BE2C (cell line): ENCODE measurements around the gene PDIA5.

Source experiments
- DNase-seq: peaks from one replicate; pipeline ENCODE4 v3.0.0-alpha.2; 2020
- H3K27me3 ChIP-seq: fragments of 250-450 bp; sonication (Bioruptor Pico); 2 replicates; pipeline ENCODE4 v1.5.1; 2020; ENCODE audit warnings: mild to moderate bottlenecking
- H3K36me3 ChIP-seq: fragments of 250-450 bp; sonication (Bioruptor Pico); 2 replicates; pipeline ENCODE4 v1.5.1; 2020; ENCODE audit warnings: mild to moderate bottlenecking
- H3K4me1 ChIP-seq: fragments of 250-450 bp; sonication (Bioruptor Pico); 2 replicates; pipeline ENCODE4 v1.5.1; 2020
- H3K4me3 ChIP-seq: 2 replicates; pipeline ENCODE4 v1.5.1; 2011; ENCODE audit warnings: low read depth, low read length
- H3K9me3 ChIP-seq: fragments of 250-450 bp; sonication (Bioruptor Pico); 2 replicates; pipeline ENCODE4 v1.5.1; 2020
- CTCF ChIP-seq: IDR thresholded peaks from 2 replicates; pipeline ENCODE4 v1.5.1; 2012; ENCODE audit warnings: mild to moderate bottlenecking, low read depth, low read length

PDIA5 gene

GRCh38 chr3:123063034-123063433, 3.8 kb upstream of the PDIA5 start:
- no peak for TF ChIP-seq CTCF
- no peaks in the 10 kb centered on the region; the same call in 1 of the 2 replicates for H3K4me1 ChIP-seq
- no peaks in the 10 kb centered on the region for H3K27me3 ChIP-seq
- H3K36me3 ChIP-seq, result no peaks in the 10 kb centered on the region
- H3K9me3 ChIP-seq, result no peaks in the 10 kb centered on the region
- no peak overlapping the region for H3K4me3 ChIP-seq
- no peak for DNase-seq

- Histone ChIP-seq H3K4me3 (no peak overlapping the region), H3K36me3 (no peaks in the 10 kb centered on the region), H3K27me3 (no peaks in the 10 kb centered on the region), H3K4me1 (peaks cover 7% of the 10 kb centered on the region), H3K9me3 (no peaks in the 10 kb centered on the region)
- no peak for TF ChIP-seq CTCF
- no peak for DNase-seq
Measured at GRCh38 chr3:123064506-123064905, 2.3 kb upstream of the PDIA5 start.

- Histone ChIP-seq H3K4me1 (peaks cover 7% of the 10 kb centered on the region), H3K36me3 (no peaks in the 10 kb centered on the region), H3K9me3 (no peaks in the 10 kb centered on the region), H3K4me3 (no peak overlapping the region), H3K27me3 (no peaks in the 10 kb centered on the region)
- DNase-seq, result no peak
- no peak for TF ChIP-seq CTCF
Measured at GRCh38 chr3:123064914-123065313, 1.9 kb upstream of the PDIA5 start.

- Histone ChIP-seq H3K27me3 (no peaks in the 10 kb centered on the region), H3K4me3 (peak overlapping the region; percentile 93), H3K4me1 (peaks cover 16% of the 10 kb centered on the region), H3K36me3 (no peaks in the 10 kb centered on the region), H3K9me3 (no peaks in the 10 kb centered on the region)
- no peak for DNase-seq
- TF ChIP-seq CTCF, result no peak
Measured at GRCh38 chr3:123066599-123066895, 278 bp upstream of the PDIA5 start.

GRCh38 chr3:123067689-123068600, 1.1 kb downstream of the PDIA5 start:
- peaks cover 26% of the 10 kb centered on the region for H3K4me1 ChIP-seq
- peak overlapping the region; percentile 93 for H3K4me3 ChIP-seq
- peak; percentile 22; the same call in 1 of the 2 replicates for TF ChIP-seq CTCF
- no peaks in the 10 kb centered on the region for H3K9me3 ChIP-seq
- DNase-seq, result peak; percentile 70
- H3K36me3 ChIP-seq, result no peaks in the 10 kb centered on the region
- no peaks in the 10 kb centered on the region for H3K27me3 ChIP-seq

- Histone ChIP-seq H3K9me3 (no peaks in the 10 kb centered on the region), H3K4me1 (peaks cover 29% of the 10 kb centered on the region), H3K27me3 (no peaks in the 10 kb centered on the region), H3K4me3 (peak overlapping the region; percentile 93), H3K36me3 (no peaks in the 10 kb centered on the region)
- DNase-seq, result no peak
- TF ChIP-seq CTCF, result no peak
Measured at GRCh38 chr3:123068601-123069381, 2.0 kb downstream of the PDIA5 start.
